Naive B cell (primary cell): ENCODE results near the gene SMAD1. TPM values are rescaled to one million over a fixed set of nuclear protein-coding genes. Genes with fewer than 3 reads are reported as not detected.

Experiments used
- ATAC-seq, 2 donors: fragments of 150-1000 bp; cut with Tn5 transposase; 2 replicates each; pipeline ENCODE4 v1.10.0; 2021; ENCODE audit warnings: low read depth in 2 of 2, mild to moderate bottlenecking in 2 of 2, moderate library complexity in 2 of 2
- DNase-seq: peaks from one replicate; pipeline ENCODE4 v3.0.0; 2022
- H3K27ac Mint-ChIP-seq, 6 donors: one replicate each; pipeline ENCODE4 v1.8.0; 2020 to 2022; ENCODE audit warnings: mild to moderate bottlenecking in 6 of 6, mixed read lengths in 6 of 6, moderate library complexity in 5 of 6, inconsistent platforms in 2 of 6
- H3K27me3 Mint-ChIP-seq, 3 donors: one replicate each; pipeline ENCODE4 v1.8.0; 2021 to 2022; ENCODE audit warnings: mixed read lengths in 3 of 3, mild to moderate bottlenecking in 1 of 3
- H3K36me3 Mint-ChIP-seq, 2 donors: one replicate each; pipeline ENCODE4 v1.8.0; 2020 to 2022; ENCODE audit warnings: mixed read lengths in 2 of 2, inconsistent platforms in 1 of 2, mild to moderate bottlenecking in 1 of 2
- H3K4me1 Mint-ChIP-seq, 3 donors: one replicate each; pipeline ENCODE4 v1.8.0; 2020 to 2022; ENCODE audit warnings: mixed read lengths in 3 of 3, inconsistent platforms in 1 of 3, mild to moderate bottlenecking in 1 of 3, moderate library complexity in 1 of 3
- H3K4me3 Mint-ChIP-seq, 8 donors: one replicate each; pipeline ENCODE4 v1.8.0; 2020 to 2022; ENCODE audit warnings: mild to moderate bottlenecking in 8 of 8, mixed read lengths in 8 of 8, moderate library complexity in 8 of 8, inconsistent platforms in 2 of 8
- H3K9me3 Mint-ChIP-seq, 7 donors: one replicate each; pipeline ENCODE4 v1.8.0; 2020 to 2022; ENCODE audit warnings: mixed read lengths in 7 of 7, mild to moderate bottlenecking in 5 of 7, inconsistent platforms in 2 of 7, moderate library complexity in 1 of 7
- polyA plus RNA-seq, 6 donors: library from polyadenylated mRNA; unstranded; fragments of 300-500 nt; fragmentation: Illumina TruSeq; gene quantifications; one replicate each; pipeline ENCODE4 v1.2.3, GENCODE V29; 2021; ENCODE audit warnings: low read depth in 6 of 6

Gene SMAD1
- polyA plus RNA-seq, 6 donors from 2014 or later: 0.30 to 1.6 (median 0.41) TPM; not detected in 3

DNA sequence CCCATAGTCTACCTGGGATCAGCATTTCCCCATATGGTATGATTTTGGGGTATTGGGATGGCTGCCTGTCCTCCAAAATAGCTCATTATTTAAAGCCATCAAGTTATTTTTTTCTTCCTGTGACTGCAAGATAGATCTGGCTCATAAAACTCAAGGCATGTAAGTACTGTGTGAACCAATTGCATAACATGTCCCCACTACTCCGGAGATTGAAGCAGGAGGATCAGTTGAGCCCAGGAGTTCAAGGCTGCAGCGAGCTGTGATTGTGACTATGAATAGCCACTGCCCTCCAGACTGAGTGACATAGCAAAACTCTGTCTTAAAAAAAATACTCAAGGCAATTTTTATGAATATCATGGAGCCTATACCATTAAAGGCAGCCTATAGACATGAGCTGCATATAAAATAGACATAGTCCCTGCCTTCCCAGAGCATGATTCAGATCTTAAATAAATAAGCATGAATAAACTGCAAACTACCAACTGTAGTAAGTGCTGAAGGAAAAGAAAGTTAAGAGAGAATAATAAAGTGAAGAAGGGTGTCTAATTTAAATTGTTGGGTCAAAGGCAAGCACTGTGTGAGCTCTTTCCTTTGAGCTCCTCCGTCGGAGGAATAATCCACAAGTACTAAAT is 120.6 kb downstream of the SMAD1 start:
- ATAC-seq (no peak), DNase-seq (no peak)
- Mint-ChIP-seq H3K4me1 (no peaks in the 10 kb centered on the region), H3K27ac (no peak overlapping the region), H3K4me3 (no peak overlapping the region), H3K36me3 (peaks cover 16 to 19% of the 10 kb centered on the region in 2 donors), H3K9me3 (peaks cover 5 to 21% (median 12%) of the 10 kb centered on the region in 7 donors), H3K27me3 (peaks cover 3 to 15% (median 12%) of the 10 kb centered on the region in 3 donors)

DNA sequence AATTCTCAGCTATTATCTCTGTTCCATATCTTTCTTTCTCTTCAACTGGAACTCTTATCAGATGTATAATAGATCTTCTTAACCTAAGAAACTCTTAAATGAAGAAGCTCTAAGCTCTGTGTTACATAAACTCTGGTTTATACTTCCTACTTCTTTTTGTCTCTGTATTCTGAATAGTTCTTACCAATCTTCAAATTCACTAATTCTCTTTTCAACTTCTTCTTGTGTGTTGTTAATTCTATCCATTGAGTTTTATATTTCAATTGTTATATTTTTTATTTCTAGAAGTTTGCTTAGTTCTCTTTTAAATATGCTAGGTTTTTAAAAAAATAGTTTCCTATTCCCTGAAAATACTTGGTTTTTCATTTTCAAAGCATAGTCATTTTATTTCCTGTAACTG is 124.3 kb downstream of the SMAD1 start:
- ATAC-seq (no peak), DNase-seq (no peak)
- H3K27ac Mint-ChIP-seq: no peak overlapping the region
- H3K27me3 Mint-ChIP-seq: peaks cover 3 to 11% (median 9%) of the 10 kb centered on the region in 3 donors
- no peak overlapping the region for H3K4me3 Mint-ChIP-seq
- H3K4me1 Mint-ChIP-seq: no peaks in the 10 kb centered on the region
- peaks cover 5 to 21% (median 12%) of the 10 kb centered on the region in 7 donors for H3K9me3 Mint-ChIP-seq
- H3K36me3 Mint-ChIP-seq: peaks cover 12 to 16% of the 10 kb centered on the region in 2 donors

Other genes starting within 250 kb of the SMAD1 start
- gene MMAA, start 137.5 kb downstream of the SMAD1 start, polyA plus RNA-seq: 10 to 100 TPM in 2 of 6 donors, 1 to 10 TPM in 4; 5.9 to 14.2 (median 8.1) TPM
- not detected for gene C4orf51, start 198.3 kb downstream of the SMAD1 start, polyA plus RNA-seq